Left ventricle myocardium inferior (tissue), 1 donor: Measurements from ENCODE around the gene ATXN10. TPM values are rescaled to one million over a fixed set of nuclear protein-coding genes. Genes with fewer than 3 reads are reported as not detected.

Source experiments
- DNase-seq: peaks from one replicate; pipeline ENCODE4 v3.0.0-alpha.2; 2020
- H3K27ac ChIP-seq: fragments of 200-600 bp; replicated peaks from 2 replicates; pipeline ENCODE4 v1.8.0; 2021
- H3K27me3 ChIP-seq: fragments of 200-600 bp; 2 replicates; pipeline ENCODE4 v1.8.0; 2021; ENCODE audit warnings: low read depth
- H3K36me3 ChIP-seq: fragments of 200-600 bp; 2 replicates; pipeline ENCODE4 v1.8.0; 2021
- H3K4me1 ChIP-seq: fragments of 200-600 bp; 2 replicates; pipeline ENCODE4 v1.8.0; 2021
- H3K4me3 ChIP-seq: fragments of 200-600 bp; 2 replicates; pipeline ENCODE4 v1.8.0; 2021; ENCODE audit warnings: mild to moderate bottlenecking, moderate library complexity
- H3K9me3 ChIP-seq: fragments of 200-600 bp; replicated peaks from 2 replicates; pipeline ENCODE4 v1.8.0; 2021
- intact Hi-C: fragments of 100-400 bp; cut with micrococcal nuclease; formaldehyde crosslinking; loops from one replicate; pipeline ENCODE4 v1.11.0; 2022
- total RNA-seq: library from RNA; stranded (reverse); fragmentation: NEBNext Ultra II Directional; extraction: Animal tissue kit (Norgen Biotek cat#: 25700); gene quantifications from one replicate; pipeline ENCODE4 v1.2.1, GENCODE V29; 2021
- TF ChIP-seq, protein P1 (sequence below): fragments of 200-600 bp; IDR thresholded peaks from 2 replicates; pipeline ENCODE4 v1.8.0; 2021; ENCODE audit warnings: antibody characterized with exemption, mild to moderate bottlenecking, borderline replicate concordance
- donor health status: DM: no; HTN: yes; CAD: no; lungs with severe emphysema.

The ATXN10 gene
- total RNA-seq, 1 donor from 2014 or later: 148 TPM

DNA sequence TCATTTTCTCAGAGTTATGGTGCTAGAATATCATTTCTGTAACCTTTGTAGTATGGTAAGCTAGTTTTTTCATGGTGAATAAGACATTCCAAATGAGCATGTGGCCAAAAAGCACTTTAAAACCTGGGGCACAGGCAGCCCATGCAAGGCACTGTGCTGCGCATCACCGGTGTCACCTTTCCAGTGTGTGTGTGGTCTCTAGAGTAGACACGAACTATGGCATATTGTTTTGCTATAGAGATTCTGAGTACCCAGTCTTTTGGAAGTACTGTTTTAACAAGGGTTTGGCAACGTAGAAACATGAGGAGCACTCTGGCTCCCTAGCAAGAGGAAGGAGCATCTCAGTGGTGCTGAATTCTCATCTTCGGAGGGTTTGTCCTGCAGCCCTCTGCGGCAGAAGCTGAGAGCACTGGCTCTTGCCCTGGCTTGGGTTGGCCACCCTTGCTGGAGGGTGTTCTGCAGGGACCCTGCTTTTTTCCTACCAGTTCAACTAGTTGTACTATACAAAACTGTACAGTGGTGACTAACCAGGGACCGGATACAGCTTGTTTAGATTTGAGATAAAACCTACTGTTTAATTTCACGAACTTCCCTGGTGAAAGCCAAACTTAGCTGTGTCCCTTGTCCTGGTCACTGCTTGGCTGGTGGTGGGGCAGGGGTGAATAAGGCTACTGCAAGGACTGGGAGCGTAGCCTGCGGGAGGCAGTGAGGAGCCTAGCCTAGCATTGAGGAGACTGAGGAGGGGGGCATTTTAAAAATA is 135.7 kb downstream of the ATXN10 start:
- H3K36me3 ChIP-seq: peaks cover 31% of the 10 kb centered on the region
- H3K27ac ChIP-seq: no peak overlapping the region
- TF ChIP-seq, protein P1, sequence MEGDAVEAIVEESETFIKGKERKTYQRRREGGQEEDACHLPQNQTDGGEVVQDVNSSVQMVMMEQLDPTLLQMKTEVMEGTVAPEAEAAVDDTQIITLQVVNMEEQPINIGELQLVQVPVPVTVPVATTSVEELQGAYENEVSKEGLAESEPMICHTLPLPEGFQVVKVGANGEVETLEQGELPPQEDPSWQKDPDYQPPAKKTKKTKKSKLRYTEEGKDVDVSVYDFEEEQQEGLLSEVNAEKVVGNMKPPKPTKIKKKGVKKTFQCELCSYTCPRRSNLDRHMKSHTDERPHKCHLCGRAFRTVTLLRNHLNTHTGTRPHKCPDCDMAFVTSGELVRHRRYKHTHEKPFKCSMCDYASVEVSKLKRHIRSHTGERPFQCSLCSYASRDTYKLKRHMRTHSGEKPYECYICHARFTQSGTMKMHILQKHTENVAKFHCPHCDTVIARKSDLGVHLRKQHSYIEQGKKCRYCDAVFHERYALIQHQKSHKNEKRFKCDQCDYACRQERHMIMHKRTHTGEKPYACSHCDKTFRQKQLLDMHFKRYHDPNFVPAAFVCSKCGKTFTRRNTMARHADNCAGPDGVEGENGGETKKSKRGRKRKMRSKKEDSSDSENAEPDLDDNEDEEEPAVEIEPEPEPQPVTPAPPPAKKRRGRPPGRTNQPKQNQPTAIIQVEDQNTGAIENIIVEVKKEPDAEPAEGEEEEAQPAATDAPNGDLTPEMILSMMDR: no peak
- peaks cover 5% of the 10 kb centered on the region for H3K4me1 ChIP-seq
- no peaks in the 10 kb centered on the region for H3K27me3 ChIP-seq
- intact Hi-C loops: no loop called here
- no peaks in the 10 kb centered on the region for H3K9me3 ChIP-seq
- no peak overlapping the region for H3K4me3 ChIP-seq
- DNase-seq: no peak

DNA sequence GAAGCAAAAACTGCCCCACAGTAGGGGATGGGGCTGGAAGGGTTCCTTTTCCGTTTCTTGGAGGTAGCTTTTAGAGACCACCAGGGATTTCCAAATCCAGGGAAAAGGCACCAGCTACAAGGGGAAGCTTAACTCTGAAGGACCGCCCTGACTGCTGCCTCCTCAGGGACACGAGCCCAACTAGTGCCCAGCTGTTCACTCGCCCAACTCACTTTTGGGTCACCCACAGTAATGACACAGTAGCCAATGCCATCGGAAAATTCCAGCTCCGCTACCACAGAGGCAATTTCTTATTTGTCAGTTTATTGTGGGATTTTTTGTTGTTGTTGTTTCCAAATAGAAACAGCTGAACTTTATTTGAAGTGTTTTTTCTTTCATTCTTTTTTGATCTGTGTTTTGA is 141.3 kb downstream of the ATXN10 start:
- Histone ChIP-seq H3K36me3 (peaks cover 38% of the 10 kb centered on the region), H3K4me1 (peaks cover 5% of the 10 kb centered on the region), H3K27me3 (no peaks in the 10 kb centered on the region), H3K9me3 (no peaks in the 10 kb centered on the region), H3K27ac (no peak overlapping the region), H3K4me3 (no peak overlapping the region)
- intact Hi-C loops: no loop called here
- TF ChIP-seq, protein P1: no peak
- DNase-seq: no peak

DNA sequence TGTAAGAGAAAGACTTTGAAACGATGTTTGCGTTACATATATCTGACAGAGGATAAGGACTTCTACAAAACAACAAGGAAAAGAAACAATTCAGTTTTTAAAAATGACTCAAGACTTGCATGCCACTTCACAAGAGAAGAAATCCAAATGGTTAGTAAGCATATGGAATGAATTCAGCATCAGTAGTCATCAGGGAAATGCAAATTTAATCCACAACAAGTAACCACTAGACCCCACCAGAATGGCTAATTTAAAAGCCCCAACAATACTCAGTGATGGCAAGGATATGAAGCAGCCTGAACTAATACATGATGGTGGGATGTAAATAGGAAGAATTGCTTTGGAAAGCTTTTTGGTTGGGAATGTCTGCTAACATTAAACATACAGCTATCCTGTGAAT is 142.6 kb downstream of the ATXN10 start:
- no peak for DNase-seq
- Histone ChIP-seq H3K27ac (no peak overlapping the region), H3K4me3 (no peak overlapping the region), H3K36me3 (peaks cover 26% of the 10 kb centered on the region), H3K4me1 (peaks cover 15% of the 10 kb centered on the region), H3K27me3 (no peaks in the 10 kb centered on the region), H3K9me3 (no peaks in the 10 kb centered on the region)
- intact Hi-C loops: no loop called here
- TF ChIP-seq, protein P1: no peak

DNA sequence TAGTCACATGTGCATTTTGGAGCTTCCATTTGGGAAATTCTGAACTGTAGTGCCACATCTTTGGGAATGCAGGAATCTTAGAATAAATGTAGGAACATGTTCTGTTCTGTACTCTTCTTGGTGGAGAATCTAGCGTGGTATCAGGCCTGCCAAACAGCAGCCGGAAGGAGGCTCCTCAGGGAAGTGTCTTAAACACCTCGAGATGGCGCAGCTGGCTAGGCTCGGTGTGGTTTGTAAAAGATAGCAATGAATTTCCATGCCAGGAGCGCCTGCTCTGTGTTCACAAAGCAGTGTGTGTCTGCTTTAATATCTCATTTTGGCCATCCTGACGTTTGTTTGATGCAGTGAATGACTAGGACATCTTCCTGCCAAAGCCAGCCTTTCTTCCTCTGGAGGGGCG is 145.1 kb downstream of the ATXN10 start:
- TF ChIP-seq, protein P1: no peak
- Histone ChIP-seq H3K36me3 (peaks cover 22% of the 10 kb centered on the region), H3K4me1 (peaks cover 15% of the 10 kb centered on the region), H3K4me3 (no peak overlapping the region), H3K27ac (no peak overlapping the region), H3K9me3 (no peaks in the 10 kb centered on the region), H3K27me3 (no peaks in the 10 kb centered on the region)
- intact Hi-C loops: no loop called here
- no peak for DNase-seq

DNA sequence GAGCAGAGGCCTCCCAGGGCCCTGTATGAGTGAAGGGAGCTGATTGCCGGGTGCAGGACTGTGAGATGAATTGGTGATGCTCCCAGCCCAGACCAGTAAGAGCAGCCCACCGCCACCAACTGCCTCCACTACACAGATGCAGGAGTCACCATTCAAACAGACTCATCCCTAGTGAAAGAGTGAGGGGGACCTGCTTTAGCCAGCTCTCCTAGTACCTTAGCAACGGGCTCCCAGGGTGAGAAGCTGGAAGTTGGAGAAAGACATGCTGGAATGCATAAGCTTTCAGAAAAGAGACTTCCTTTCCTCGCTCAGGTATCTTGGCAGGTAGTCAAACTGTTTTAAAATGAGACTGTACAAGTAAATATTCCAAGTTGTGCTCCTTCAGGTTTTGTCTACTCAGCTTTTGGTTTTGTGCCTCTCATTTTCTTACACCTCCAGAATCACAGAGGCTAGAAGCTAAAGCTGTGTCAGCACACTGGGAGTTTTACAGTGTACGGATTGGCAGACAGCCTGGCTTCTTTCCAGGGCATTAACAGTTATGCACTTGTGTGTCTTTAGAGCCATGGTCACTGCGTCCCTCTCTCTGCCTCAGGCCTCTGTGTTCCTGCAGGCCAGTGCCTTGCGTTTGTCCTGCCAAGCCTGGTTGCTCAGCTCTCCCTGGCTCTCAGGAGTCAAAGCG is 146.2 kb downstream of the ATXN10 start:
- peak overlapping the region; percentile 49 for H3K27ac ChIP-seq
- TF ChIP-seq, protein P1: no peak

More for the DNA sequence above, 146.2 kb downstream of the ATXN10 start:
- Histone ChIP-seq H3K27me3 (no peaks in the 10 kb centered on the region), H3K36me3 (peaks cover 14% of the 10 kb centered on the region), H3K9me3 (no peaks in the 10 kb centered on the region), H3K4me1 (peaks cover 15% of the 10 kb centered on the region), H3K4me3 (no peak overlapping the region)
- DNase-seq: peak; percentile 44
- intact Hi-C loops: no loop called here
